NCI-H524 (cell line): ENCODE data around the gene ZCCHC9.

Experiments used
- DNase-seq, 2 experiments: peaks; one replicate each; lab custom pipeline; 2025; lab: John Stamatoyannopoulos, UW

ZCCHC9 gene

DNA sequence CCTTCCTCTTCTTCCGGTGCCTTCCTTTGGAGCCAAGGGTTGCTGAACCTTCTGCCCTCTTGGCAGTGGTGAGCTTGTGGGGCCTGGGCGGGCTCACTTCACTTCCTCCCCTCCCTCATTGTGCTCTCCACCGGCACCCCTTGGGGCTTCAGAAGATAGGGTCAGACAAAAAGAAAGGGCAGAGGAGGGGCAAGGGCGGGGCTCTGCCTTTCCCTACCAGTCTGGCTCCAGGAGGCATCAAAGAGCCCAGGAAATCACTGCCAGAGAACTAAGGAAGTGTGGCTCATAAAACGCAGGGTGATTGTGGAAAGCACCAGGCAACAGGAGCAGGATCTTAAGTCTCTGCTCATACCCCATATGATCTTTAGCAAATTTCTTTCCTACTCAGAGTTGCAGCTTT is 57.7 kb downstream of the ZCCHC9 start:
- DNase-seq = no peak

DNA sequence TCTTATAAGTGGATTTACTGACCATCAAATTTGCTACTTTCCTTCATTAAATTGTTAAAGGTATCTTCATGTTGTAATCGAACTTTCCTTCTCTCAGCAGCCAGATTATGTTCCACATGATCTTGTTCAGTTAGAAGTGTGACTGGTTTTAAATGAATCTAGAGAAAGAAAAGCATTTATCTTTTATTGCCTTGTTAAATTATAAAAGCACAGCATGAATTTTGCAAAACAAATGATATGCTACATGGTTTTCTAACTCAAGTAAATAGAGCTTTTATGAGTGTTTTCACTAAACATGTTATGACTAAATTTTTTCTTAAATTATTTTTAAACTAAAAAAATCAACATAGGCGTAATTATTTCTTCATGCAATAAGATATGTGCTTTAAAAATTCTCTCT is 58.5 kb downstream of the ZCCHC9 start:
- DNase-seq = no peak

DNA sequence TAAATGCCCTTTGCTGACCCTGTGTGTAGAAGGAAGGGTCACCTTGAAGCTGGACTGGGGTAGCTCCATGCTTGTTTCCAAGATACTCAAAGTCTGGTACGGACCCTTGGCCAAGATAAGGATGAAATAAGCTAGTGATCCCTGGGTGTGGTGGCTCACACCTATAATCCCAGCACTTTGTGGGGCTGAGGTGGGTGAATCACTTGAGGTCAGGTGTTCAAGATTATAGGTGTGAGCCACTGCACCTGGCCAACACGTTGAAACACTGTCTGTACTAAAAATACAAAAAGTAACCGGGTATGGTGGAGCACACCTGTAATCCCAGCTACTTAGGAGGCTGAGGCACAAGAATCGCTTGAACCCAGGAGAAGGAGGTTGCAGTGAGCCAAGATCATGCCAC is 59.3 kb downstream of the ZCCHC9 start:
- DNase-seq = no peak

DNA sequence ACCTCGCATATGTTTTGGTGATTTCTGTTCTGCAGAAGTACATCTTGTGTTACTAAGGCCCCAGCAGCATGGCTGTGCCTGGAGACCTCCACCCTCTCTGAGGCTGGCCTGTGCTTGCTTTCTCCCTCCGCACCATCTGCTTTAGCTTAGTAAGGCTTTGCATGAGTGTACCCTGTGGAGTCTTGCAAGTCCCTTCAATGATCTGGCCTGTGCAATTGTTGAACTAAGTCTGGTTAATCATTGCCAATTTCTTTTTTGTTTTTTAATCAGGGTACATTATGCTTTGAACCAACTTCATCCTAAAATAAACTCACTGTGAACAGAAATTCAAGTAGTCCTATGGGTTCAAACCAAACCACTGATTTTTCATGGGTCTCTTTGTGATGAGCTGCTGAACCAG is 60.2 kb downstream of the ZCCHC9 start:
- DNase-seq = peak; percentile 1 to 45
